Measurements from ENCODE around the gene MAGEB17. TPM values are rescaled to one million over a fixed set of nuclear protein-coding genes. Genes with fewer than 3 reads are reported as not detected.

The MAGEB17 gene
- total RNA-seq, 2 donors from 2014 or later, result not detected

- Histone ChIP-seq H3K27ac (no peak overlapping the region), H3K36me3 (no peaks in the 10 kb centered on the region), H3K4me3 (no peak overlapping the region), H3K9me3 (no peaks in the 10 kb centered on the region), H3K4me1 (no peaks in the 10 kb centered on the region), H3K27me3 (no peaks in the 10 kb centered on the region), H3K9ac (ENCODE audit: low read depth in 2 of 2, low read length in 2 of 2) (no peak overlapping the region)
- intact Hi-C loops (cut with DNase I), result no loop called here
- TF ChIP-seq CTCF (IDR thresholded peaks at IDR 0.05), result no peak
- DNase-seq, result no peak
Observed at GRCh38 chrX:16196829-16197228, 29.5 kb downstream of the MAGEB17 start.

DNA sequence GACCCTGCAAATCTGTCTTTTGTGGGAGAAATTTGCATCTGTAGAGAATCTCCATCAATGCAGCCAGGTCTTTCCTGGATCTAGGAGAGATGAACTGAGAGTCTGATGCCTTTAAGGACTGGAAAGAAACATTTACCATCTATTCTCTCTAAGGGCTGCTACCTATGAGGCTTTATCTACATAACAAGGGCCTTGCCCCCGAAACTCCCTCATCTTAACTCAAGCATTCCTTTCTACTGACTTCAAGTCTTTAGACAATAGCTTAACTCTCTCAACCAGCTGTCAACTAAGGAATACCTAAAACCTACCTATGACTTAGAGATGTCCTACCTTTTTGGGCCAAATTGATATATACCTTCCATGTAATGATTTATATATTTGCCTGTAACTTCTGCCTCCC, 32.1 kb downstream of the MAGEB17 start:
- no peaks in the 10 kb centered on the region for H3K4me1 ChIP-seq
- intact Hi-C loops (cut with DNase I), result no loop called here
- H3K4me3 ChIP-seq, result no peak overlapping the region
- H3K36me3 ChIP-seq, result no peaks in the 10 kb centered on the region
- DNase-seq, result no peak
- H3K9me3 ChIP-seq, result no peaks in the 10 kb centered on the region
- TF ChIP-seq CTCF (IDR thresholded peaks at IDR 0.05), result no peak
- H3K27ac ChIP-seq, result no peak overlapping the region
- no peak overlapping the region for H3K9ac ChIP-seq (ENCODE audit: low read depth in 2 of 2, low read length in 2 of 2)
- H3K27me3 ChIP-seq, result no peaks in the 10 kb centered on the region

GRCh38 chrX:16202943-16203342, 35.7 kb downstream of the MAGEB17 start:
- no peak for TF ChIP-seq CTCF (IDR thresholded peaks at IDR 0.05)

GRCh38 chrX:16204538-16204937, 37.3 kb downstream of the MAGEB17 start:
- Histone ChIP-seq H3K36me3 (no peaks in the 10 kb centered on the region), H3K9ac (ENCODE audit: low read depth in 2 of 2, low read length in 2 of 2) (no peak overlapping the region), H3K4me3 (no peak overlapping the region), H3K4me1 (no peaks in the 10 kb centered on the region), H3K27me3 (no peaks in the 10 kb centered on the region), H3K27ac (no peak overlapping the region), H3K9me3 (no peaks in the 10 kb centered on the region)
- no peak for DNase-seq
- intact Hi-C loops (cut with DNase I), result no loop called here
- no peak for TF ChIP-seq CTCF (IDR thresholded peaks at IDR 0.05)

More at GRCh38 chrX:16202943-16203342, 35.7 kb downstream of the MAGEB17 start:
- no peaks in the 10 kb centered on the region for H3K9me3 ChIP-seq
- H3K36me3 ChIP-seq, result no peaks in the 10 kb centered on the region
- no peaks in the 10 kb centered on the region for H3K4me1 ChIP-seq
- no peak overlapping the region for H3K4me3 ChIP-seq
- H3K27ac ChIP-seq, result no peak overlapping the region
- DNase-seq, result no peak
- H3K27me3 ChIP-seq, result no peaks in the 10 kb centered on the region
- H3K9ac ChIP-seq (ENCODE audit: low read depth in 2 of 2, low read length in 2 of 2), result no peak overlapping the region
- intact Hi-C loops (cut with DNase I), result no loop called here

DNA sequence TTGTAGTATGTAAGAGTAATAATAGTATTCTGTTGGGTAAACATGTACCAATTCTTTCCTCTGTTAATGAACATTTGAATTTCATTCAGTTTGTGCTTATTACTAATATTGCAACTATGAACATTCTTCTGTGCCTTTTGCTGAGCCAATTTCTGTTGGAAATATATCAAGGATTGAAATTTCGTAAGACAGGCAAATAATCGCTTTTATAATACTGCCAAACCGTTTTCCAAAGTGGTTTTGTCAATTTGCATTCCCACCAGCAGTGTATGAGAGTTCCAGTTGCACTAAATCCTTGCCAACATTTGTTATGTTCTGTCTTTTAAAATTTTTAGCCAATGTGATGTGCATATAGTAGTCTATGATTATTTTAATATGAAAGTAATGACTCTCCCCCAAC, 38.6 kb downstream of the MAGEB17 start:
- intact Hi-C loops (cut with DNase I), result no loop called here
- TF ChIP-seq CTCF (IDR thresholded peaks at IDR 0.05), result no peak

DNA sequence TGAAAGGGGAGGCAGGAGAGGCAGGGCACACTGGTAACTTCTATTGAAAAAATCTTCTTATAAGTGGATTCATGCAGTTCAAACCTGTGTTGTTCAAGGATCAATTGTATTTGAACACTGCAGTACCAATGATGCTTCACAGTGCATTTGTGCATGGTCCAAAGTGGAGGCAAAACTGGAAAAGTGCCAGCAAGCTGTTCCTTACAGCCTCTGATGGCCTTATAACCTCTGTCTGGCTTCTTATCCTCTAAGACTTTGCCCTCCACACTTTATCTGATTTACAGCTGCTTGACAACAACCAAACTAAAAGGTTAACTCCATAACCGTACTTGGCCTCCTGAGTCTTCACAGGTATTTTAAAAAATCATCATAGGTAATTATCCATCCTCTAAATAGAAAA, 40.4 kb downstream of the MAGEB17 start:
- Histone ChIP-seq H3K4me3 (no peak overlapping the region), H3K27ac (no peak overlapping the region), H3K36me3 (no peaks in the 10 kb centered on the region), H3K27me3 (no peaks in the 10 kb centered on the region), H3K9me3 (no peaks in the 10 kb centered on the region), H3K4me1 (no peaks in the 10 kb centered on the region), H3K9ac (ENCODE audit: low read depth in 2 of 2, low read length in 2 of 2) (no peak overlapping the region)
- DNase-seq, result no peak
- no peak for TF ChIP-seq CTCF (IDR thresholded peaks at IDR 0.05)
- intact Hi-C loops (cut with DNase I), result no loop called here

More for the DNA sequence above, 38.6 kb downstream of the MAGEB17 start:
- no peaks in the 10 kb centered on the region for H3K9me3 ChIP-seq
- no peak overlapping the region for H3K27ac ChIP-seq
- H3K4me3 ChIP-seq, result no peak overlapping the region
- no peaks in the 10 kb centered on the region for H3K27me3 ChIP-seq
- no peak overlapping the region for H3K9ac ChIP-seq (ENCODE audit: low read depth in 2 of 2, low read length in 2 of 2)
- DNase-seq, result no peak
- H3K4me1 ChIP-seq, result no peaks in the 10 kb centered on the region
- no peaks in the 10 kb centered on the region for H3K36me3 ChIP-seq
